Measurements from ENCODE around the gene TMEM198. TPM values are rescaled to one million over a fixed set of nuclear protein-coding genes. Genes with fewer than 3 reads are reported as not detected.

TMEM198 gene
- total and polyA plus RNA-seq, 9 of the 15 experiments (the other 6 are each of a cell fraction or from before 2014, with no cell fraction given), result 0.03 to 3.8 (median 1.0) TPM

DNA sequence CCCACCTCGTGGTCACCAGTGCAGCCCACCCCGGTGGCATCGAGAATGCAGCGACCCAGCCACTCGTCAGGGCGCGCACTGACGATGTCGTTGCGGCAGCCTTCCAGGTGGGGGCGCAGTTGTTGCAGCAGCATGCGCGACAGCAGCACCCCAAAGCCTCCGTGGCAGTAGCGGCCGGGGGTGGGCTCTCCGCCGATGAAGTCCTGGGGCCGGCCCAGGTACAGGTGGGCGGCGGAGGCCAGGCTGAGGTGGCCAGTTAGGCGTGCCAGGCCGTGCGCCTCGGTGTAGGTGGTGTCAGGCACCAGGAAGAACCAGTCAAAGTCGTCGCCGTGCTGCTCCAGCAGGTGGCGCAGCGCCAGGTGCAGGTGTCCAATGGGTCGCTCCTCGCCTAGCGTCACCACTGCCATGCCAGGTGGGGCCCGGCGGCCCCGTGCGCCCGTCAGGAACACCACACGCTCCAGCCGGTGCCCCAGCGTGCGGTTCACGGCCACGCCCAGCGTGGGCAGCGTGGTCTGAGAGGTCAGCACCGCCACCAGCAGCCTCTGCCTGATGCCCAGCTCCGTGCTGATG is 2.1 kb upstream of the TMEM198 start (continued):
- peak; percentile 7; the same call in 1 of the 2 replicates for TF ChIP-seq CEBPG (CRISPR knock-in tag; IDR thresholded peaks at IDR 0.05)
- TF ChIP-seq CEBPG (tag; conservative IDR thresholded peaks at IDR 0.05 in 1 of 2, IDR thresholded peaks at IDR 0.05 in 1 of 2), result no peak
- TF ChIP-seq, protein P1, sequence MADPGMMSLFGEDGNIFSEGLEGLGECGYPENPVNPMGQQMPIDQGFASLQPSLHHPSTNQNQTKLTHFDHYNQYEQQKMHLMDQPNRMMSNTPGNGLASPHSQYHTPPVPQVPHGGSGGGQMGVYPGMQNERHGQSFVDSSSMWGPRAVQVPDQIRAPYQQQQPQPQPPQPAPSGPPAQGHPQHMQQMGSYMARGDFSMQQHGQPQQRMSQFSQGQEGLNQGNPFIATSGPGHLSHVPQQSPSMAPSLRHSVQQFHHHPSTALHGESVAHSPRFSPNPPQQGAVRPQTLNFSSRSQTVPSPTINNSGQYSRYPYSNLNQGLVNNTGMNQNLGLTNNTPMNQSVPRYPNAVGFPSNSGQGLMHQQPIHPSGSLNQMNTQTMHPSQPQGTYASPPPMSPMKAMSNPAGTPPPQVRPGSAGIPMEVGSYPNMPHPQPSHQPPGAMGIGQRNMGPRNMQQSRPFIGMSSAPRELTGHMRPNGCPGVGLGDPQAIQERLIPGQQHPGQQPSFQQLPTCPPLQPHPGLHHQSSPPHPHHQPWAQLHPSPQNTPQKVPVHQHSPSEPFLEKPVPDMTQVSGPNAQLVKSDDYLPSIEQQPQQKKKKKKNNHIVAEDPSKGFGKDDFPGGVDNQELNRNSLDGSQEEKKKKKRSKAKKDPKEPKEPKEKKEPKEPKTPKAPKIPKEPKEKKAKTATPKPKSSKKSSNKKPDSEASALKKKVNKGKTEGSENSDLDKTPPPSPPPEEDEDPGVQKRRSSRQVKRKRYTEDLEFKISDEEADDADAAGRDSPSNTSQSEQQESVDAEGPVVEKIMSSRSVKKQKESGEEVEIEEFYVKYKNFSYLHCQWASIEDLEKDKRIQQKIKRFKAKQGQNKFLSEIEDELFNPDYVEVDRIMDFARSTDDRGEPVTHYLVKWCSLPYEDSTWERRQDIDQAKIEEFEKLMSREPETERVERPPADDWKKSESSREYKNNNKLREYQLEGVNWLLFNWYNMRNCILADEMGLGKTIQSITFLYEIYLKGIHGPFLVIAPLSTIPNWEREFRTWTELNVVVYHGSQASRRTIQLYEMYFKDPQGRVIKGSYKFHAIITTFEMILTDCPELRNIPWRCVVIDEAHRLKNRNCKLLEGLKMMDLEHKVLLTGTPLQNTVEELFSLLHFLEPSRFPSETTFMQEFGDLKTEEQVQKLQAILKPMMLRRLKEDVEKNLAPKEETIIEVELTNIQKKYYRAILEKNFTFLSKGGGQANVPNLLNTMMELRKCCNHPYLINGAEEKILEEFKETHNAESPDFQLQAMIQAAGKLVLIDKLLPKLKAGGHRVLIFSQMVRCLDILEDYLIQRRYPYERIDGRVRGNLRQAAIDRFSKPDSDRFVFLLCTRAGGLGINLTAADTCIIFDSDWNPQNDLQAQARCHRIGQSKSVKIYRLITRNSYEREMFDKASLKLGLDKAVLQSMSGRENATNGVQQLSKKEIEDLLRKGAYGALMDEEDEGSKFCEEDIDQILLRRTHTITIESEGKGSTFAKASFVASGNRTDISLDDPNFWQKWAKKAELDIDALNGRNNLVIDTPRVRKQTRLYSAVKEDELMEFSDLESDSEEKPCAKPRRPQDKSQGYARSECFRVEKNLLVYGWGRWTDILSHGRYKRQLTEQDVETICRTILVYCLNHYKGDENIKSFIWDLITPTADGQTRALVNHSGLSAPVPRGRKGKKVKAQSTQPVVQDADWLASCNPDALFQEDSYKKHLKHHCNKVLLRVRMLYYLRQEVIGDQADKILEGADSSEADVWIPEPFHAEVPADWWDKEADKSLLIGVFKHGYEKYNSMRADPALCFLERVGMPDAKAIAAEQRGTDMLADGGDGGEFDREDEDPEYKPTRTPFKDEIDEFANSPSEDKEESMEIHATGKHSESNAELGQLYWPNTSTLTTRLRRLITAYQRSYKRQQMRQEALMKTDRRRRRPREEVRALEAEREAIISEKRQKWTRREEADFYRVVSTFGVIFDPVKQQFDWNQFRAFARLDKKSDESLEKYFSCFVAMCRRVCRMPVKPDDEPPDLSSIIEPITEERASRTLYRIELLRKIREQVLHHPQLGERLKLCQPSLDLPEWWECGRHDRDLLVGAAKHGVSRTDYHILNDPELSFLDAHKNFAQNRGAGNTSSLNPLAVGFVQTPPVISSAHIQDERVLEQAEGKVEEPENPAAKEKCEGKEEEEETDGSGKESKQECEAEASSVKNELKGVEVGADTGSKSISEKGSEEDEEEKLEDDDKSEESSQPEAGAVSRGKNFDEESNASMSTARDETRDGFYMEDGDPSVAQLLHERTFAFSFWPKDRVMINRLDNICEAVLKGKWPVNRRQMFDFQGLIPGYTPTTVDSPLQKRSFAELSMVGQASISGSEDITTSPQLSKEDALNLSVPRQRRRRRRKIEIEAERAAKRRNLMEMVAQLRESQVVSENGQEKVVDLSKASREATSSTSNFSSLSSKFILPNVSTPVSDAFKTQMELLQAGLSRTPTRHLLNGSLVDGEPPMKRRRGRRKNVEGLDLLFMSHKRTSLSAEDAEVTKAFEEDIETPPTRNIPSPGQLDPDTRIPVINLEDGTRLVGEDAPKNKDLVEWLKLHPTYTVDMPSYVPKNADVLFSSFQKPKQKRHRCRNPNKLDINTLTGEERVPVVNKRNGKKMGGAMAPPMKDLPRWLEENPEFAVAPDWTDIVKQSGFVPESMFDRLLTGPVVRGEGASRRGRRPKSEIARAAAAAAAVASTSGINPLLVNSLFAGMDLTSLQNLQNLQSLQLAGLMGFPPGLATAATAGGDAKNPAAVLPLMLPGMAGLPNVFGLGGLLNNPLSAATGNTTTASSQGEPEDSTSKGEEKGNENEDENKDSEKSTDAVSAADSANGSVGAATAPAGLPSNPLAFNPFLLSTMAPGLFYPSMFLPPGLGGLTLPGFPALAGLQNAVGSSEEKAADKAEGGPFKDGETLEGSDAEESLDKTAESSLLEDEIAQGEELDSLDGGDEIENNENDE (IDR thresholded peaks at IDR 0.05; ENCODE audit: low read depth, low read length), result no peak
- peak; percentile 23; the same call in 1 of the 2 replicates for TF ChIP-seq MYC (IDR thresholded peaks at IDR 0.05; ENCODE audit: low read depth, low read length)
- no peak for TF ChIP-seq MYC (CRISPR knock-in tag; IDR thresholded peaks at IDR 0.05; ENCODE audit: borderline replicate concordance, low read depth)
- no peak for TF ChIP-seq SRF (CRISPR knock-in tag; IDR thresholded peaks at IDR 0.05)
- TF ChIP-seq RAD21 (CRISPR knock-in tag; conservative IDR thresholded peaks at IDR 0.05 in 1 of 2, IDR thresholded peaks at IDR 0.05 in 1 of 2), result peak; percentile 77 to 81
- TF ChIP-seq, protein P2, sequence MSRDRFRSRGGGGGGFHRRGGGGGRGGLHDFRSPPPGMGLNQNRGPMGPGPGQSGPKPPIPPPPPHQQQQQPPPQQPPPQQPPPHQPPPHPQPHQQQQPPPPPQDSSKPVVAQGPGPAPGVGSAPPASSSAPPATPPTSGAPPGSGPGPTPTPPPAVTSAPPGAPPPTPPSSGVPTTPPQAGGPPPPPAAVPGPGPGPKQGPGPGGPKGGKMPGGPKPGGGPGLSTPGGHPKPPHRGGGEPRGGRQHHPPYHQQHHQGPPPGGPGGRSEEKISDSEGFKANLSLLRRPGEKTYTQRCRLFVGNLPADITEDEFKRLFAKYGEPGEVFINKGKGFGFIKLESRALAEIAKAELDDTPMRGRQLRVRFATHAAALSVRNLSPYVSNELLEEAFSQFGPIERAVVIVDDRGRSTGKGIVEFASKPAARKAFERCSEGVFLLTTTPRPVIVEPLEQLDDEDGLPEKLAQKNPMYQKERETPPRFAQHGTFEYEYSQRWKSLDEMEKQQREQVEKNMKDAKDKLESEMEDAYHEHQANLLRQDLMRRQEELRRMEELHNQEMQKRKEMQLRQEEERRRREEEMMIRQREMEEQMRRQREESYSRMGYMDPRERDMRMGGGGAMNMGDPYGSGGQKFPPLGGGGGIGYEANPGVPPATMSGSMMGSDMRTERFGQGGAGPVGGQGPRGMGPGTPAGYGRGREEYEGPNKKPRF (IDR thresholded peaks at IDR 0.05; ENCODE audit: low read depth, low read length), result no peak
- no peak for TF ChIP-seq RNF2 (IDR thresholded peaks at IDR 0.05)
- TF ChIP-seq CTBP1 (IDR thresholded peaks at IDR 0.05; ENCODE audit: borderline replicate concordance), result peak; percentile 89; the same call in 1 of the 2 replicates
- TF ChIP-seq, protein P3, sequence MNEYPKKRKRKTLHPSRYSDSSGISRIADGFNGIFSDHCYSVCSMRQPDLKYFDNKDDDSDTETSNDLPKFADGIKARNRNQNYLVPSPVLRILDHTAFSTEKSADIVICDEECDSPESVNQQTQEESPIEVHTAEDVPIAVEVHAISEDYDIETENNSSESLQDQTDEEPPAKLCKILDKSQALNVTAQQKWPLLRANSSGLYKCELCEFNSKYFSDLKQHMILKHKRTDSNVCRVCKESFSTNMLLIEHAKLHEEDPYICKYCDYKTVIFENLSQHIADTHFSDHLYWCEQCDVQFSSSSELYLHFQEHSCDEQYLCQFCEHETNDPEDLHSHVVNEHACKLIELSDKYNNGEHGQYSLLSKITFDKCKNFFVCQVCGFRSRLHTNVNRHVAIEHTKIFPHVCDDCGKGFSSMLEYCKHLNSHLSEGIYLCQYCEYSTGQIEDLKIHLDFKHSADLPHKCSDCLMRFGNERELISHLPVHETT (CRISPR knock-in tag; conservative IDR thresholded peaks at IDR 0.05 in 1 of 2, IDR thresholded peaks at IDR 0.05 in 1 of 2), result no peak
- TF ChIP-seq ZNF41 (CRISPR knock-in tag; conservative IDR thresholded peaks at IDR 0.05), result no peak

Measured in K562 (cell line).